A549 (cell line): ENCODE results near the gene TSGA10.

Experiments used
- BHLHE40 ChIP-seq: IDR thresholded peaks from 2 replicates; pipeline ENCODE4 v1.6.1; 2012; ENCODE audit warnings: low read depth, low read length, inconsistent platforms
- CEBPB ChIP-seq, 2 experiments: fragments of >200 bp in 1 of 2; sonication (Bioruptor Twin) in 1 of 2; formaldehyde crosslinking in 1 of 2; IDR thresholded peaks; 2 replicates each; pipeline ENCODE4 v1.6.1; 2012 to 2016
- HDAC2 ChIP-seq: fragments of 200-600 bp; sonication (generic); IDR thresholded peaks from 2 replicates; pipeline ENCODE4 v1.6.1; 2016
- MAFK ChIP-seq: fragments of 450-650 bp; IDR thresholded peaks from 2 replicates; pipeline ENCODE4 v1.6.1; 2014; ENCODE audit not compliant: partially characterized antibody
- MAX ChIP-seq: IDR thresholded peaks from 2 replicates; pipeline ENCODE4 v1.6.1; 2012
- NR3C1 ChIP-seq: fragments of >200 bp; sonication (Bioruptor Twin); formaldehyde crosslinking; IDR thresholded peaks from 3 replicates; pipeline ENCODE4 v1.6.1; 2017
- PBX3 ChIP-seq: IDR thresholded peaks from 2 replicates; pipeline ENCODE4 v1.6.1; 2012
- POLR2A ChIP-seq: IDR thresholded peaks from 2 replicates; pipeline ENCODE4 v1.6.1; 2012; ENCODE audit warnings: mild to moderate bottlenecking, low read length
- POLR2AphosphoS2 ChIP-seq: conservative IDR thresholded peaks from 2 replicates; pipeline ENCODE4 v1.6.1; 2012; ENCODE audit warnings: low read length, improper control_type of control experiment, inconsistent platforms
- RNF2 ChIP-seq: fragments of 200-600 bp; sonication (generic); IDR thresholded peaks from 2 replicates; pipeline ENCODE4 v1.6.1; 2016; ENCODE audit warnings: low read depth, mild to moderate bottlenecking, antibody characterized with exemption, moderate library complexity, borderline replicate concordance
- TFCP2L1 ChIP-seq: fragments of 250-450 bp; sonication (Bioruptor Pico); IDR thresholded peaks from 2 replicates; pipeline ENCODE4 v1.5.0; 2021; ENCODE audit warnings: mild to moderate bottlenecking
- TF ChIP-seq, protein P1 (sequence below): fragments of 200-600 bp; sonication (generic); IDR thresholded peaks from 2 replicates; pipeline ENCODE4 v1.6.1; 2016; ENCODE audit warnings: antibody characterized with exemption, mild to moderate bottlenecking, moderate library complexity
- TF ChIP-seq, protein P2 (sequence below): fragments of >200 bp; sonication (Bioruptor Twin); formaldehyde crosslinking; IDR thresholded peaks from 3 replicates; pipeline ENCODE4 v1.5.1; 2016
- TF ChIP-seq, protein P3 (sequence below): fragments of 150-350 bp; IDR thresholded peaks from 2 replicates; pipeline ENCODE4 v1.6.1; 2014; ENCODE audit warnings: low read depth, mild to moderate bottlenecking, low read length

GRCh38 chr2:99035920-99036319, 118.8 kb downstream of the TSGA10 start:
- TF ChIP-seq, protein P1, sequence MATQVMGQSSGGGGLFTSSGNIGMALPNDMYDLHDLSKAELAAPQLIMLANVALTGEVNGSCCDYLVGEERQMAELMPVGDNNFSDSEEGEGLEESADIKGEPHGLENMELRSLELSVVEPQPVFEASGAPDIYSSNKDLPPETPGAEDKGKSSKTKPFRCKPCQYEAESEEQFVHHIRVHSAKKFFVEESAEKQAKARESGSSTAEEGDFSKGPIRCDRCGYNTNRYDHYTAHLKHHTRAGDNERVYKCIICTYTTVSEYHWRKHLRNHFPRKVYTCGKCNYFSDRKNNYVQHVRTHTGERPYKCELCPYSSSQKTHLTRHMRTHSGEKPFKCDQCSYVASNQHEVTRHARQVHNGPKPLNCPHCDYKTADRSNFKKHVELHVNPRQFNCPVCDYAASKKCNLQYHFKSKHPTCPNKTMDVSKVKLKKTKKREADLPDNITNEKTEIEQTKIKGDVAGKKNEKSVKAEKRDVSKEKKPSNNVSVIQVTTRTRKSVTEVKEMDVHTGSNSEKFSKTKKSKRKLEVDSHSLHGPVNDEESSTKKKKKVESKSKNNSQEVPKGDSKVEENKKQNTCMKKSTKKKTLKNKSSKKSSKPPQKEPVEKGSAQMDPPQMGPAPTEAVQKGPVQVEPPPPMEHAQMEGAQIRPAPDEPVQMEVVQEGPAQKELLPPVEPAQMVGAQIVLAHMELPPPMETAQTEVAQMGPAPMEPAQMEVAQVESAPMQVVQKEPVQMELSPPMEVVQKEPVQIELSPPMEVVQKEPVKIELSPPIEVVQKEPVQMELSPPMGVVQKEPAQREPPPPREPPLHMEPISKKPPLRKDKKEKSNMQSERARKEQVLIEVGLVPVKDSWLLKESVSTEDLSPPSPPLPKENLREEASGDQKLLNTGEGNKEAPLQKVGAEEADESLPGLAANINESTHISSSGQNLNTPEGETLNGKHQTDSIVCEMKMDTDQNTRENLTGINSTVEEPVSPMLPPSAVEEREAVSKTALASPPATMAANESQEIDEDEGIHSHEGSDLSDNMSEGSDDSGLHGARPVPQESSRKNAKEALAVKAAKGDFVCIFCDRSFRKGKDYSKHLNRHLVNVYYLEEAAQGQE = no peak
- TF ChIP-seq, protein P2, sequence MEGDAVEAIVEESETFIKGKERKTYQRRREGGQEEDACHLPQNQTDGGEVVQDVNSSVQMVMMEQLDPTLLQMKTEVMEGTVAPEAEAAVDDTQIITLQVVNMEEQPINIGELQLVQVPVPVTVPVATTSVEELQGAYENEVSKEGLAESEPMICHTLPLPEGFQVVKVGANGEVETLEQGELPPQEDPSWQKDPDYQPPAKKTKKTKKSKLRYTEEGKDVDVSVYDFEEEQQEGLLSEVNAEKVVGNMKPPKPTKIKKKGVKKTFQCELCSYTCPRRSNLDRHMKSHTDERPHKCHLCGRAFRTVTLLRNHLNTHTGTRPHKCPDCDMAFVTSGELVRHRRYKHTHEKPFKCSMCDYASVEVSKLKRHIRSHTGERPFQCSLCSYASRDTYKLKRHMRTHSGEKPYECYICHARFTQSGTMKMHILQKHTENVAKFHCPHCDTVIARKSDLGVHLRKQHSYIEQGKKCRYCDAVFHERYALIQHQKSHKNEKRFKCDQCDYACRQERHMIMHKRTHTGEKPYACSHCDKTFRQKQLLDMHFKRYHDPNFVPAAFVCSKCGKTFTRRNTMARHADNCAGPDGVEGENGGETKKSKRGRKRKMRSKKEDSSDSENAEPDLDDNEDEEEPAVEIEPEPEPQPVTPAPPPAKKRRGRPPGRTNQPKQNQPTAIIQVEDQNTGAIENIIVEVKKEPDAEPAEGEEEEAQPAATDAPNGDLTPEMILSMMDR = no peak
- no peak for TF ChIP-seq NR3C1
- TF ChIP-seq POLR2A = no peak
- TF ChIP-seq RNF2 = no peak
- TF ChIP-seq, protein P3, sequence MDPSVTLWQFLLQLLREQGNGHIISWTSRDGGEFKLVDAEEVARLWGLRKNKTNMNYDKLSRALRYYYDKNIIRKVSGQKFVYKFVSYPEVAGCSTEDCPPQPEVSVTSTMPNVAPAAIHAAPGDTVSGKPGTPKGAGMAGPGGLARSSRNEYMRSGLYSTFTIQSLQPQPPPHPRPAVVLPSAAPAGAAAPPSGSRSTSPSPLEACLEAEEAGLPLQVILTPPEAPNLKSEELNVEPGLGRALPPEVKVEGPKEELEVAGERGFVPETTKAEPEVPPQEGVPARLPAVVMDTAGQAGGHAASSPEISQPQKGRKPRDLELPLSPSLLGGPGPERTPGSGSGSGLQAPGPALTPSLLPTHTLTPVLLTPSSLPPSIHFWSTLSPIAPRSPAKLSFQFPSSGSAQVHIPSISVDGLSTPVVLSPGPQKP = no peak
- TF ChIP-seq CEBPB (IDR thresholded peaks at IDR 0.05) = no peak
- TF ChIP-seq BHLHE40 = no peak
- no peak for TF ChIP-seq HDAC2
- TF ChIP-seq MAFK = no peak
- TF ChIP-seq MAX = no peak
- no peak for TF ChIP-seq POLR2AphosphoS2
- TF ChIP-seq PBX3 = no peak
- TF ChIP-seq TFCP2L1 (CRISPR knock-in tag) = no peak
